Mesenchymal stem cell (in vitro differentiated cells and primary cell): Measurements from ENCODE around the gene LGALS3BP.

Experiments
- DNase-seq: peaks from one replicate; pipeline ENCODE4 v3.0.0-alpha.2; 2013
- H2AFZ ChIP-seq: one replicate; pipeline ENCODE4 v1.6.1; 2013; ENCODE audit warnings: low read depth, mild to moderate bottlenecking, control low read depth, inconsistent platforms, low read length, moderate library complexity
- H2AK5ac ChIP-seq: 2 replicates; pipeline ENCODE4 v1.6.1; 2013; ENCODE audit warnings: low read length, moderate library complexity, mild to moderate bottlenecking, inconsistent platforms; ENCODE audit not compliant: severe bottlenecking
- H2BK120ac ChIP-seq: one replicate; pipeline ENCODE4 v1.6.1; 2013; ENCODE audit warnings: low read depth, mild to moderate bottlenecking, inconsistent platforms, low read length, moderate library complexity
- H2BK12ac ChIP-seq, 2 experiments: one replicate each; pipeline ENCODE4 v1.6.1; 2013; ENCODE audit warnings: inconsistent platforms in 2 of 2, low read length in 2 of 2, mild to moderate bottlenecking in 2 of 2, moderate library complexity in 2 of 2, control low read depth in 1 of 2
- H2BK15ac ChIP-seq: one replicate; pipeline ENCODE4 v1.6.1; 2013; ENCODE audit warnings: mild to moderate bottlenecking, low read depth, inconsistent platforms; ENCODE audit not compliant: poor library complexity, severe bottlenecking
- H2BK5ac ChIP-seq: 2 replicates; pipeline ENCODE4 v1.6.1; 2013; ENCODE audit warnings: low read depth, mild to moderate bottlenecking, low read length, control low read depth, inconsistent platforms; ENCODE audit not compliant: poor library complexity, severe bottlenecking
- H3K14ac ChIP-seq, 2 experiments: one replicate each; pipeline ENCODE4 v1.6.1; 2013; ENCODE audit warnings: inconsistent platforms in 2 of 2, low read length in 2 of 2, control low read depth in 1 of 2, mild to moderate bottlenecking in 1 of 2, moderate library complexity in 1 of 2
- H3K18ac ChIP-seq, 2 experiments: one replicate each; pipeline ENCODE4 v1.6.1; 2013; ENCODE audit warnings: inconsistent platforms in 2 of 2, low read length in 2 of 2, control low read depth in 1 of 2, low read depth in 1 of 2, mild to moderate bottlenecking in 1 of 2
- H3K23ac ChIP-seq, 2 experiments: one replicate each; pipeline ENCODE4 v1.6.1; 2013; ENCODE audit warnings: inconsistent platforms in 2 of 2, low read length in 2 of 2, mild to moderate bottlenecking in 2 of 2, moderate library complexity in 2 of 2, control low read depth in 1 of 2
- H3K27ac ChIP-seq: 2 replicates; pipeline ENCODE4 v1.5.1; 2013; ENCODE audit warnings: mild to moderate bottlenecking, moderate library complexity, low read length, control low read depth, inconsistent platforms; ENCODE audit not compliant: poor library complexity, severe bottlenecking
- H3K27me3 ChIP-seq, 2 experiments: 2 replicates each; pipeline versions ENCODE4 v1.6.1 to v1.7.0; 2013; ENCODE audit warnings: low read length in 2 of 2, mild to moderate bottlenecking in 2 of 2, moderate library complexity in 2 of 2, control low read depth in 1 of 2, inconsistent platforms in 1 of 2; ENCODE audit not compliant: control insufficient read depth in 1 of 2, insufficient read depth in 1 of 2
- H3K36me3 ChIP-seq, 2 experiments: 2 replicates each; pipeline versions ENCODE4 v1.6.1 to v1.7.0; 2013; ENCODE audit warnings: low read length in 2 of 2, control low read depth in 1 of 2, inconsistent platforms in 1 of 2, low read depth in 1 of 2, mild to moderate bottlenecking in 1 of 2; ENCODE audit not compliant: insufficient read depth in 2 of 2, control insufficient read depth in 1 of 2
- H3K4ac ChIP-seq, 2 experiments: one replicate each; pipeline ENCODE4 v1.6.1; 2013; ENCODE audit warnings: inconsistent platforms in 2 of 2, low read length in 2 of 2, mild to moderate bottlenecking in 2 of 2, moderate library complexity in 2 of 2, control low read depth in 1 of 2, low read depth in 1 of 2
- H3K4me1 ChIP-seq: 2 replicates; pipeline ENCODE4 v1.6.1; 2013; ENCODE audit warnings: low read depth, low read length, control low read depth; ENCODE audit not compliant: control insufficient read depth, insufficient read depth
- H3K4me2 ChIP-seq: 2 replicates; pipeline ENCODE4 v1.6.1; 2013; ENCODE audit warnings: low read length, mild to moderate bottlenecking, inconsistent platforms; ENCODE audit not compliant: poor library complexity, severe bottlenecking
- H3K4me3 ChIP-seq, 2 experiments: 2 replicates each; pipeline versions ENCODE4 v1.5.1 to v1.7.0; 2013; ENCODE audit warnings: low read length in 2 of 2, mild to moderate bottlenecking in 2 of 2, control low read depth in 1 of 2, low read depth in 1 of 2; ENCODE audit not compliant: insufficient read depth in 1 of 2
- H3K79me1 ChIP-seq: replicated peaks from 2 replicates; pipeline ENCODE4 v1.6.1; 2013; ENCODE audit warnings: mild to moderate bottlenecking, control low read depth, low read length, inconsistent platforms; ENCODE audit not compliant: poor library complexity, severe bottlenecking
- H3K9ac ChIP-seq: 2 replicates; pipeline ENCODE4 v1.7.0; 2013; ENCODE audit warnings: mild to moderate bottlenecking, low read length, moderate library complexity
- H3K9me3 ChIP-seq: 2 replicates; pipeline ENCODE4 v1.7.0; 2013; ENCODE audit warnings: mild to moderate bottlenecking, low read length; ENCODE audit not compliant: control insufficient read depth
- H4K8ac ChIP-seq: one replicate; pipeline ENCODE4 v1.6.1; 2013; ENCODE audit warnings: inconsistent platforms, mild to moderate bottlenecking, low read length, moderate library complexity
- H4K91ac ChIP-seq: one replicate; pipeline ENCODE4 v1.6.1; 2013; ENCODE audit warnings: mild to moderate bottlenecking, low read length, inconsistent platforms
- WGBS: methylation state at CpG from one replicate; pipeline ENCODE4 v1.1.7; 2013; ENCODE audit warnings: mixed read lengths; 5-methylcytosine and 5-hydroxymethylcytosine counted together

LGALS3BP gene

GRCh38 chr17:78993241-78993956 lies 13.7 kb upstream of the LGALS3BP start:
- H2BK5ac ChIP-seq: no peak overlapping the region
- H2BK120ac ChIP-seq: no peak overlapping the region
- H3K23ac ChIP-seq: no peak overlapping the region
- H4K91ac ChIP-seq: peak overlapping the region; percentile 25
- H3K36me3 ChIP-seq: peaks cover 81 to 82% of the 10 kb centered on the region in 2 experiments
- peak; percentile 54 for DNase-seq
- no peak overlapping the region for H3K4me3 ChIP-seq
- no peaks in the 10 kb centered on the region for H3K9me3 ChIP-seq
- H4K8ac ChIP-seq: no peak overlapping the region
- H2AFZ ChIP-seq: no peak overlapping the region
- no peak overlapping the region for H2AK5ac ChIP-seq
- H3K18ac ChIP-seq: no peak overlapping the region
- no peak overlapping the region for H2BK12ac ChIP-seq
- no peak overlapping the region for H3K9ac ChIP-seq
- no peaks in the 10 kb centered on the region for H3K4me1 ChIP-seq
- H2BK15ac ChIP-seq: no peak overlapping the region
- H3K4ac ChIP-seq: no peak overlapping the region
- peaks cover 51% of the 10 kb centered on the region for H3K79me1 ChIP-seq
- 85% methylated on average over 49 of the region's 49 CpGs for WGBS
- H3K4me2 ChIP-seq: no peak overlapping the region
- H3K27ac ChIP-seq: no peak overlapping the region
- H3K27me3 ChIP-seq: no peaks in the 10 kb centered on the region
- no peak overlapping the region for H3K14ac ChIP-seq

GRCh38 chr17:78992542-78993212 lies 13.0 kb upstream of the LGALS3BP start:
- peaks cover 75% of the 10 kb centered on the region in 2 experiments for H3K36me3 ChIP-seq
- H3K27ac ChIP-seq: no peak overlapping the region
- no peak overlapping the region for H3K4ac ChIP-seq
- H3K4me2 ChIP-seq: no peak overlapping the region
- no peak overlapping the region for H2BK120ac ChIP-seq
- no peak overlapping the region for H3K4me3 ChIP-seq
- H2AFZ ChIP-seq: no peak overlapping the region
- H3K79me1 ChIP-seq: peaks cover 47% of the 10 kb centered on the region
- H2BK12ac ChIP-seq: no peak overlapping the region
- no peak overlapping the region for H3K18ac ChIP-seq
- H2BK5ac ChIP-seq: no peak overlapping the region
- H4K8ac ChIP-seq: no peak overlapping the region
- 88% methylated on average over 10 of the region's 12 CpGs for WGBS
- no peaks in the 10 kb centered on the region for H3K27me3 ChIP-seq
- no peak for DNase-seq
- H3K23ac ChIP-seq: no peak overlapping the region
- H4K91ac ChIP-seq: no peak overlapping the region
- no peaks in the 10 kb centered on the region for H3K9me3 ChIP-seq
- H3K9ac ChIP-seq: no peak overlapping the region
- H3K14ac ChIP-seq: no peak overlapping the region
- no peak overlapping the region for H2BK15ac ChIP-seq
- H2AK5ac ChIP-seq: no peak overlapping the region
- H3K4me1 ChIP-seq: no peaks in the 10 kb centered on the region

- 96% methylated on average over 15 of the region's 22 CpGs for WGBS
- no peak overlapping the region for H2AFZ ChIP-seq
- H2BK15ac ChIP-seq: no peak overlapping the region
- H3K79me1 ChIP-seq: peaks cover 43% of the 10 kb centered on the region
- no peak overlapping the region for H2AK5ac ChIP-seq
- peaks cover 68 to 70% of the 10 kb centered on the region in 2 experiments for H3K36me3 ChIP-seq
- no peaks in the 10 kb centered on the region for H3K9me3 ChIP-seq
- H3K4me1 ChIP-seq: peaks cover 1% of the 10 kb centered on the region
- no peak overlapping the region for H2BK5ac ChIP-seq
- no peak overlapping the region for H3K23ac ChIP-seq
- no peak overlapping the region for H3K4me3 ChIP-seq
- H3K14ac ChIP-seq: no peak overlapping the region
- no peak for DNase-seq
- H3K27ac ChIP-seq: no peak overlapping the region
- no peak overlapping the region for H4K8ac ChIP-seq
- no peak overlapping the region for H3K4me2 ChIP-seq
- no peak overlapping the region for H2BK12ac ChIP-seq
- no peak overlapping the region for H4K91ac ChIP-seq
- no peak overlapping the region for H3K18ac ChIP-seq
- H3K9ac ChIP-seq: no peak overlapping the region
- H3K27me3 ChIP-seq: no peaks in the 10 kb centered on the region
- H3K4ac ChIP-seq: no peak overlapping the region
- H2BK120ac ChIP-seq: no peak overlapping the region
These were observed 12.3 kb upstream of the LGALS3BP start for GRCh38 chr17:78991906-78992532.

- H4K91ac ChIP-seq: no peak overlapping the region
- H2BK5ac ChIP-seq: no peak overlapping the region
- peaks cover 5% of the 10 kb centered on the region for H3K4me1 ChIP-seq
- no peak overlapping the region for H2AK5ac ChIP-seq
- no peaks in the 10 kb centered on the region for H3K9me3 ChIP-seq
- H3K36me3 ChIP-seq: peaks cover 60 to 62% of the 10 kb centered on the region in 2 experiments
- H3K79me1 ChIP-seq: peaks cover 40% of the 10 kb centered on the region
- no peak overlapping the region for H3K4me3 ChIP-seq
- H3K14ac ChIP-seq: no peak overlapping the region
- no peak overlapping the region for H2BK120ac ChIP-seq
- no peak overlapping the region for H3K9ac ChIP-seq
- H3K27me3 ChIP-seq: no peaks in the 10 kb centered on the region
- no peak overlapping the region for H3K4ac ChIP-seq
- H3K27ac ChIP-seq: no peak overlapping the region
- no peak overlapping the region for H2BK12ac ChIP-seq
- no peak for DNase-seq
- no peak overlapping the region for H2BK15ac ChIP-seq
- no peak overlapping the region for H3K23ac ChIP-seq
- H2AFZ ChIP-seq: no peak overlapping the region
- H3K18ac ChIP-seq: no peak overlapping the region
- no peak overlapping the region for H3K4me2 ChIP-seq
- 97% methylated on average over 30 of the region's 33 CpGs for WGBS
- no peak overlapping the region for H4K8ac ChIP-seq
These were observed 11.5 kb upstream of the LGALS3BP start for GRCh38 chr17:78991017-78991738.
